Measurements from ENCODE around the gene DLGAP4.

DNA sequence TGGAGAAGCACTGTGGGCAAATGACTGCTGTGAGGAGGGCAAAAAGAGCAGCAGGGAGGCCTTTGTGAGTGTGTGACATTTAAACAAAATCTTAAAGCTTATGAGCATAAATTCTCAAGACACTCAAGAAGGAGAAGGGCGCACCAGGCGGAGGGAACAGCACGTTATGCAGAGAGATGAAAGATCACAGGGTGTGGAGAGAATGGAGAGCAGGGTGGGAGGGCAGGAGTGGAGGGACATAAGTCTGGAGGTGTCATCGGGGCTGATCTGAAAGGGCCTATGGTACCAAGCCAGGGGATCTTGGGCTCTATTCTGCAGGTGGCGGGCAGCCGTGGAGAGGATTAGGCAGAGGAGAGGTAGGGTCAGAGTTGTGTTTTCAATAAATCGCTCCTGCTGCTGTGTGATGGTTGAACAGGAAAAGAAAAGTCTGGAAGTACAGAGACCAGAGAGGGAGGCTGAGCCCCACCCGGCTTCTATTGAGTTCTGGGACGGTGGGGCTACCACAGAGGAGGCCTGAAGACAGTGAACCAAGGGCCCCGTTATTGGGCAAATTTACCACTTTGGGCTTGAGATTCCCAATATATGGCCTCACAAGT lies 24.3 kb upstream of the DLGAP4 start:
- no peak for TF ChIP-seq ZNF274 (IDR thresholded peaks at IDR 0.05; ENCODE audit: low read depth, low read length)
- TF ChIP-seq YY1 (IDR thresholded peaks at IDR 0.05; ENCODE audit: insufficient read depth, insufficient read length) = no peak
- TF ChIP-seq SUZ12 (IDR thresholded peaks at IDR 0.05; ENCODE audit: extremely low read depth, insufficient read depth, insufficient read length) = no peak
